SK-N-MC (cell line): ENCODE measurements around the gene TLR3.

Experiments
- DNase-seq: peaks from one replicate; pipeline ENCODE4 v3.0.0-alpha.2; 2011; ENCODE audit warnings: low read depth, low spot score
- H3K27ac ChIP-seq: fragments of 200-600 bp; sonication (generic); 2 replicates; pipeline ENCODE4 v1.5.1; 2016; ENCODE audit warnings: mixed run types
- H3K36me3 ChIP-seq: fragments of 200-600 bp; sonication (generic); 2 replicates; pipeline ENCODE4 v1.6.1; 2017; ENCODE audit warnings: antibody characterized with exemption, low read length, mixed read lengths; ENCODE audit not compliant: insufficient read depth
- H3K4me3 ChIP-seq: fragments of 200-600 bp; sonication (generic); 2 replicates; pipeline ENCODE4 v1.5.1; 2016
- H3K9ac ChIP-seq: fragments of 200-600 bp; sonication (generic); 2 replicates; pipeline ENCODE4 v1.8.0; 2017; ENCODE audit warnings: mixed run types, mixed read lengths; ENCODE audit not compliant: insufficient read length
- H3K9me3 ChIP-seq: fragments of 200-600 bp; sonication (generic); 2 replicates; pipeline ENCODE4 v1.6.1; 2017; ENCODE audit warnings: low read depth, mild to moderate bottlenecking, antibody characterized with exemption, low read length, moderate library complexity, mixed read lengths
- EZH2 ChIP-seq: fragments of 200-600 bp; sonication (generic); IDR thresholded peaks from one replicate; pipeline ENCODE4 v1.6.1; 2017; ENCODE audit warnings: antibody characterized with exemption
- FOXP2 ChIP-seq: optimal IDR thresholded peaks from 2 replicates; pipeline ENCODE3; 2011; ENCODE audit warnings: mild to moderate bottlenecking, moderate library complexity; ENCODE audit not compliant: insufficient read depth; ENCODE audit errors: extremely low read length, control extremely low read depth
- POLR2AphosphoS5 ChIP-seq: IDR thresholded peaks from 2 replicates; pipeline ENCODE4 v1.6.1; 2012; ENCODE audit warnings: mild to moderate bottlenecking, low read depth, low read length, borderline replicate concordance

The TLR3 gene

GRCh38 chr4:186069729-186070128, 773 bp downstream of the TLR3 start:
- no peak for DNase-seq
- Histone ChIP-seq H3K4me3 (no peak overlapping the region), H3K9ac (no peak overlapping the region), H3K27ac (no peak overlapping the region), H3K9me3 (no peaks in the 10 kb centered on the region), H3K36me3 (no peaks in the 10 kb centered on the region)
- TF ChIP-seq POLR2AphosphoS5 (no peak), EZH2 (no peak), FOXP2 (no peak)

GRCh38 chr4:186072516-186072915, 3.6 kb downstream of the TLR3 start:
- H3K36me3 ChIP-seq, result no peaks in the 10 kb centered on the region
- no peaks in the 10 kb centered on the region for H3K9me3 ChIP-seq
- H3K27ac ChIP-seq, result no peak overlapping the region
- no peak overlapping the region for H3K9ac ChIP-seq
- TF ChIP-seq FOXP2, result no peak
- TF ChIP-seq POLR2AphosphoS5, result no peak
- TF ChIP-seq EZH2, result no peak
- DNase-seq, result no peak
- H3K4me3 ChIP-seq, result no peak overlapping the region

GRCh38 chr4:186074189-186074588, 5.2 kb downstream of the TLR3 start:
- H3K27ac ChIP-seq, result no peak overlapping the region
- no peak overlapping the region for H3K4me3 ChIP-seq
- no peak overlapping the region for H3K9ac ChIP-seq
- TF ChIP-seq FOXP2 (no peak), POLR2AphosphoS5 (no peak), EZH2 (no peak)
- no peak for DNase-seq
- H3K9me3 ChIP-seq, result no peaks in the 10 kb centered on the region
- no peaks in the 10 kb centered on the region for H3K36me3 ChIP-seq

GRCh38 chr4:186078981-186079638, 10.2 kb downstream of the TLR3 start:
- Histone ChIP-seq H3K9ac (no peak overlapping the region), H3K4me3 (no peak overlapping the region), H3K36me3 (no peaks in the 10 kb centered on the region), H3K27ac (no peak overlapping the region), H3K9me3 (no peaks in the 10 kb centered on the region)
- TF ChIP-seq POLR2AphosphoS5 (no peak), EZH2 (no peak), FOXP2 (no peak)
- DNase-seq, result no peak

GRCh38 chr4:186079694-186080093, 10.7 kb downstream of the TLR3 start:
- H3K9me3 ChIP-seq, result no peaks in the 10 kb centered on the region
- no peak for TF ChIP-seq EZH2
- TF ChIP-seq FOXP2, result no peak
- no peak for TF ChIP-seq POLR2AphosphoS5
- DNase-seq, result no peak
- no peak overlapping the region for H3K9ac ChIP-seq
- H3K27ac ChIP-seq, result no peak overlapping the region
- no peaks in the 10 kb centered on the region for H3K36me3 ChIP-seq
- H3K4me3 ChIP-seq, result no peak overlapping the region

- Histone ChIP-seq H3K9ac (no peak overlapping the region), H3K27ac (no peak overlapping the region)
- no peak for TF ChIP-seq POLR2AphosphoS5
- no peak for TF ChIP-seq FOXP2
- no peak for TF ChIP-seq EZH2
Observed at GRCh38 chr4:186081202-186081807, 12.3 kb downstream of the TLR3 start.

GRCh38 chr4:186082221-186082620, 13.3 kb downstream of the TLR3 start:
- Histone ChIP-seq H3K9me3 (no peaks in the 10 kb centered on the region), H3K4me3 (no peak overlapping the region), H3K9ac (no peak overlapping the region), H3K27ac (no peak overlapping the region), H3K36me3 (no peaks in the 10 kb centered on the region)
- TF ChIP-seq POLR2AphosphoS5 (no peak), EZH2 (no peak), FOXP2 (no peak)
- no peak for DNase-seq

More at GRCh38 chr4:186081202-186081807, 12.3 kb downstream of the TLR3 start:
- Histone ChIP-seq H3K4me3 (no peak overlapping the region), H3K36me3 (no peaks in the 10 kb centered on the region), H3K9me3 (no peaks in the 10 kb centered on the region)
- no peak for DNase-seq

GRCh38 chr4:186088523-186088922, 19.6 kb downstream of the TLR3 start:
- TF ChIP-seq FOXP2 (no peak), POLR2AphosphoS5 (no peak), EZH2 (no peak)
- Histone ChIP-seq H3K9me3 (no peaks in the 10 kb centered on the region), H3K9ac (no peak overlapping the region), H3K4me3 (no peak overlapping the region), H3K27ac (no peak overlapping the region), H3K36me3 (no peaks in the 10 kb centered on the region)
- DNase-seq, result no peak
